ENCODE data around the gene MDH2.

GRCh38 chr7:76009672-76010600 is 38.0 kb upstream of the MDH2 start:
- TF ChIP-seq, protein P1, sequence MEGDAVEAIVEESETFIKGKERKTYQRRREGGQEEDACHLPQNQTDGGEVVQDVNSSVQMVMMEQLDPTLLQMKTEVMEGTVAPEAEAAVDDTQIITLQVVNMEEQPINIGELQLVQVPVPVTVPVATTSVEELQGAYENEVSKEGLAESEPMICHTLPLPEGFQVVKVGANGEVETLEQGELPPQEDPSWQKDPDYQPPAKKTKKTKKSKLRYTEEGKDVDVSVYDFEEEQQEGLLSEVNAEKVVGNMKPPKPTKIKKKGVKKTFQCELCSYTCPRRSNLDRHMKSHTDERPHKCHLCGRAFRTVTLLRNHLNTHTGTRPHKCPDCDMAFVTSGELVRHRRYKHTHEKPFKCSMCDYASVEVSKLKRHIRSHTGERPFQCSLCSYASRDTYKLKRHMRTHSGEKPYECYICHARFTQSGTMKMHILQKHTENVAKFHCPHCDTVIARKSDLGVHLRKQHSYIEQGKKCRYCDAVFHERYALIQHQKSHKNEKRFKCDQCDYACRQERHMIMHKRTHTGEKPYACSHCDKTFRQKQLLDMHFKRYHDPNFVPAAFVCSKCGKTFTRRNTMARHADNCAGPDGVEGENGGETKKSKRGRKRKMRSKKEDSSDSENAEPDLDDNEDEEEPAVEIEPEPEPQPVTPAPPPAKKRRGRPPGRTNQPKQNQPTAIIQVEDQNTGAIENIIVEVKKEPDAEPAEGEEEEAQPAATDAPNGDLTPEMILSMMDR (IDR thresholded peaks at IDR 0.05; ENCODE audit: low read depth, low read length, poor library complexity, severe bottlenecking) = no peak
- no peak for TF ChIP-seq EZH2phosphoT487 (IDR thresholded peaks at IDR 0.05; ENCODE audit: borderline replicate concordance, low read length)

Data from DOHH2 (cell line).